T-helper 1 cell treated with Interleukin-12 subunit alpha and Interleukin-12 subunit beta and Interleukin-4 antibody, amounts not matched to agents 30 μg/mL and 1 μg/mL, for 36 hours (primary cell): Measurements from ENCODE around the gene C4A.
"Not testable (repeated sequence)": the region's sequence is repeated elsewhere in the genome, so short reads cannot be mapped to it uniquely, and the experiment has no call there.

Experiments used
- H3K27ac Mint-ChIP-seq: one replicate; pipeline ENCODE4 v1.8.0; 2021; ENCODE audit warnings: mild to moderate bottlenecking, mixed read lengths
- H3K27me3 Mint-ChIP-seq: one replicate; pipeline ENCODE4 v1.8.0; 2021; ENCODE audit warnings: low read depth, mixed read lengths
- H3K36me3 Mint-ChIP-seq: one replicate; pipeline ENCODE4 v1.8.0; 2021; ENCODE audit warnings: low read depth, mixed read lengths
- H3K4me1 Mint-ChIP-seq: one replicate; pipeline ENCODE4 v1.8.0; 2021; ENCODE audit warnings: low read depth, mixed read lengths
- H3K4me3 Mint-ChIP-seq: one replicate; pipeline ENCODE4 v1.8.0; 2021; ENCODE audit warnings: mild to moderate bottlenecking, moderate library complexity, mixed read lengths
- H3K9me3 Mint-ChIP-seq: one replicate; pipeline ENCODE4 v1.8.0; 2021; ENCODE audit warnings: mixed read lengths

C4A gene

GRCh38 chr6:31989363-31989762, 7.5 kb downstream of the C4A start:
- not testable (repeated sequence) for H3K27ac Mint-ChIP-seq, H3K4me3 Mint-ChIP-seq, H3K9me3 Mint-ChIP-seq, H3K27me3 Mint-ChIP-seq, H3K4me1 Mint-ChIP-seq, H3K36me3 Mint-ChIP-seq

GRCh38 chr6:31994421-31994820, 12.6 kb downstream of the C4A start:
- H3K9me3 Mint-ChIP-seq, H3K27me3 Mint-ChIP-seq, H3K4me3 Mint-ChIP-seq, H3K27ac Mint-ChIP-seq, H3K36me3 Mint-ChIP-seq, H3K4me1 Mint-ChIP-seq: not testable (repeated sequence)

GRCh38 chr6:31996385-31996784, 14.5 kb downstream of the C4A start:
- not testable (repeated sequence) for H3K4me1 Mint-ChIP-seq, H3K9me3 Mint-ChIP-seq, H3K36me3 Mint-ChIP-seq, H3K4me3 Mint-ChIP-seq, H3K27me3 Mint-ChIP-seq, H3K27ac Mint-ChIP-seq

- not testable (repeated sequence) for H3K9me3 Mint-ChIP-seq, H3K4me1 Mint-ChIP-seq, H3K36me3 Mint-ChIP-seq, H3K4me3 Mint-ChIP-seq, H3K27ac Mint-ChIP-seq, H3K27me3 Mint-ChIP-seq
Observed at GRCh38 chr6:32002546-32003268, 20.9 kb downstream of the C4A start.

- H3K4me3 Mint-ChIP-seq, H3K27me3 Mint-ChIP-seq, H3K9me3 Mint-ChIP-seq, H3K4me1 Mint-ChIP-seq, H3K27ac Mint-ChIP-seq, H3K36me3 Mint-ChIP-seq: not testable (repeated sequence)
Observed at GRCh38 chr6:32003301-32003700, 21.4 kb downstream of the C4A start.

GRCh38 chr6:32004393-32004792, 22.5 kb downstream of the C4A start:
- H3K4me3 Mint-ChIP-seq, H3K9me3 Mint-ChIP-seq, H3K27ac Mint-ChIP-seq, H3K4me1 Mint-ChIP-seq, H3K27me3 Mint-ChIP-seq, H3K36me3 Mint-ChIP-seq: not testable (repeated sequence)

- not testable (repeated sequence) for H3K27ac Mint-ChIP-seq, H3K4me1 Mint-ChIP-seq, H3K9me3 Mint-ChIP-seq, H3K4me3 Mint-ChIP-seq, H3K27me3 Mint-ChIP-seq, H3K36me3 Mint-ChIP-seq
Observed at GRCh38 chr6:32004864-32005537, 23.1 kb downstream of the C4A start.

- H3K4me1 Mint-ChIP-seq, H3K4me3 Mint-ChIP-seq, H3K9me3 Mint-ChIP-seq, H3K36me3 Mint-ChIP-seq, H3K27ac Mint-ChIP-seq, H3K27me3 Mint-ChIP-seq: not testable (repeated sequence)
Observed at GRCh38 chr6:32005538-32005880, 23.7 kb downstream of the C4A start.

GRCh38 chr6:32005991-32006529, 24.2 kb downstream of the C4A start:
- H3K4me3 Mint-ChIP-seq, H3K4me1 Mint-ChIP-seq, H3K27me3 Mint-ChIP-seq, H3K36me3 Mint-ChIP-seq, H3K27ac Mint-ChIP-seq, H3K9me3 Mint-ChIP-seq: not testable (repeated sequence)

GRCh38 chr6:32007086-32007485, 25.2 kb downstream of the C4A start:
- H3K9me3 Mint-ChIP-seq, H3K27me3 Mint-ChIP-seq, H3K36me3 Mint-ChIP-seq, H3K4me3 Mint-ChIP-seq, H3K4me1 Mint-ChIP-seq, H3K27ac Mint-ChIP-seq: not testable (repeated sequence)

GRCh38 chr6:32008037-32008436, 26.2 kb downstream of the C4A start:
- not testable (repeated sequence) for H3K27me3 Mint-ChIP-seq, H3K4me1 Mint-ChIP-seq, H3K27ac Mint-ChIP-seq, H3K4me3 Mint-ChIP-seq, H3K36me3 Mint-ChIP-seq, H3K9me3 Mint-ChIP-seq

GRCh38 chr6:32008616-32009015, 26.8 kb downstream of the C4A start:
- not testable (repeated sequence) for H3K4me1 Mint-ChIP-seq, H3K27me3 Mint-ChIP-seq, H3K27ac Mint-ChIP-seq, H3K36me3 Mint-ChIP-seq, H3K9me3 Mint-ChIP-seq, H3K4me3 Mint-ChIP-seq

- not testable (repeated sequence) for H3K36me3 Mint-ChIP-seq, H3K27me3 Mint-ChIP-seq, H3K4me1 Mint-ChIP-seq, H3K9me3 Mint-ChIP-seq, H3K27ac Mint-ChIP-seq, H3K4me3 Mint-ChIP-seq
Observed at GRCh38 chr6:32009537-32009936, 27.7 kb downstream of the C4A start.

- not testable (repeated sequence) for H3K36me3 Mint-ChIP-seq, H3K4me3 Mint-ChIP-seq, H3K9me3 Mint-ChIP-seq, H3K4me1 Mint-ChIP-seq, H3K27me3 Mint-ChIP-seq, H3K27ac Mint-ChIP-seq
Observed at GRCh38 chr6:32010856-32011530, 29.1 kb downstream of the C4A start.

GRCh38 chr6:32012941-32013617, 31.2 kb downstream of the C4A start:
- not testable (repeated sequence) for H3K4me3 Mint-ChIP-seq, H3K27ac Mint-ChIP-seq, H3K9me3 Mint-ChIP-seq, H3K27me3 Mint-ChIP-seq, H3K4me1 Mint-ChIP-seq, H3K36me3 Mint-ChIP-seq
